Endothelial cell of umbilical vein (primary cell): ENCODE data around the gene CHAF1A. TPM values are rescaled to one million over a fixed set of nuclear protein-coding genes. Genes with fewer than 3 reads are reported as not detected.
A peak's percentile ranks its signal among the peaks of the same experiment; 100 is the strongest.

ENCODE experiments used
- BruUV-seq: library from RNA; stranded (reverse); fragments of 400-500 nt; replicated peaks from 2 replicates; lab custom pipeline; 2021; lab: Mats Ljungman, UMichigan
- CTCF ChIA-PET: fragments of 300-600, 350-600 bp; sonication (Branson Sonifier 250); formaldehyde crosslinking; loops from one replicate; lab custom pipeline; 2021; ENCODE audit warnings: antibody characterized with exemption, inconsistent platforms; lab: Charles Lee
- POLR2A ChIA-PET: fragments of 300-600, 350-600 bp; sonication (Branson Sonifier 250); formaldehyde crosslinking; loops from one replicate; lab custom pipeline; 2021; ENCODE audit warnings: antibody characterized with exemption, inconsistent platforms; lab: Charles Lee
- DNase-seq: peaks from one replicate; pipeline ENCODE4 v3.0.0-alpha.2; 2011; ENCODE audit warnings: low read depth, low spot score
- FAIRE-seq: peaks from 2 replicates; lab custom pipeline; 2011; peaks lifted over from hg19 to GRCh38; lab: Jason Lieb, UNC
- H2AFZ ChIP-seq: 2 replicates; pipeline ENCODE4 v1.6.0; 2012; ENCODE audit warnings: low read depth, low read length, control low read depth, inconsistent platforms
- H3K27ac ChIP-seq: 2 replicates; pipeline ENCODE4 v1.5.1; 2011; ENCODE audit warnings: low read depth, mild to moderate bottlenecking, control low read depth, low read length, moderate library complexity; ENCODE audit not compliant: insufficient read depth
- H3K27me3 ChIP-seq, 2 experiments: 2 replicates each; pipeline versions ENCODE4 v1.6.0 to v1.6.1; 2011; ENCODE audit warnings: low read length in 2 of 2, mixed read lengths in 1 of 2; ENCODE audit not compliant: control insufficient read depth in 2 of 2, insufficient read depth in 2 of 2
- H3K36me3 ChIP-seq, 2 experiments: 2 replicates in 1 of 2; 3 replicates in 1 of 2; pipeline ENCODE4 v1.5.1; 2011; ENCODE audit warnings: low read length in 2 of 2, mild to moderate bottlenecking in 1 of 2, moderate library complexity in 1 of 2; ENCODE audit not compliant: control insufficient read depth in 2 of 2, insufficient read depth in 2 of 2; ENCODE audit errors: extremely low read depth in 1 of 2
- H3K4me1 ChIP-seq: 3 replicates; pipeline ENCODE4 v1.5.1; 2011; ENCODE audit warnings: mild to moderate bottlenecking, low read length; ENCODE audit not compliant: control insufficient read depth, insufficient read depth; ENCODE audit errors: extremely low read depth
- H3K4me2 ChIP-seq: 2 replicates; pipeline ENCODE4 v1.6.1; 2011; ENCODE audit warnings: low read length, control low read depth, mixed read lengths; ENCODE audit not compliant: insufficient read depth
- H3K4me3 ChIP-seq, 3 experiments: fragments of 200-600 bp in 1 of 3; sonication (generic), shearing (Covaris generic) in 1 of 3; replicated peaks in 1 of 3; 2 replicates each; pipeline ENCODE4 v1.5.1; 2011 to 2016; ENCODE audit warnings: control low read depth in 3 of 3, low read length in 3 of 3, mild to moderate bottlenecking in 2 of 3, inconsistent platforms in 1 of 3, low read depth in 1 of 3, moderate library complexity in 1 of 3; ENCODE audit not compliant: insufficient read depth in 1 of 3
- H3K79me2 ChIP-seq: 2 replicates; pipeline ENCODE4 v1.6.0; 2012; ENCODE audit warnings: low read length, inconsistent platforms; ENCODE audit not compliant: control insufficient read depth, insufficient read depth
- H3K9ac ChIP-seq: replicated peaks from 2 replicates; pipeline ENCODE3; 2011; ENCODE audit warnings: low read length, control low read depth; ENCODE audit not compliant: insufficient read depth; ENCODE audit errors: extremely low read depth
- H3K9me1 ChIP-seq: replicated peaks from 3 replicates; pipeline ENCODE4 v1.6.0; 2011; ENCODE audit warnings: mild to moderate bottlenecking, low read length; ENCODE audit not compliant: control insufficient read depth, insufficient read depth; ENCODE audit errors: extremely low read depth
- H3K9me3 ChIP-seq: replicated peaks from 2 replicates; pipeline ENCODE4 v1.5.1; 2012; ENCODE audit warnings: low read length, inconsistent platforms; ENCODE audit not compliant: control insufficient read depth, insufficient read depth
- H4K20me1 ChIP-seq: replicated peaks from 2 replicates; pipeline ENCODE3; 2011; ENCODE audit warnings: mild to moderate bottlenecking, low read length; ENCODE audit not compliant: control insufficient read depth, insufficient read depth; ENCODE audit errors: extremely low read depth
- EZH2 ChIP-seq: IDR thresholded peaks from 2 replicates; pipeline ENCODE4 v1.6.1; 2012; ENCODE audit warnings: borderline replicate concordance, low read depth, mild to moderate bottlenecking, moderate library complexity, low read length, inconsistent platforms; ENCODE audit not compliant: severe bottlenecking
- FOS ChIP-seq: IDR thresholded peaks from 2 replicates; pipeline ENCODE4 v1.6.1; 2011; ENCODE audit warnings: mild to moderate bottlenecking, low read length, moderate library complexity, borderline replicate concordance; ENCODE audit not compliant: insufficient read depth
- GATA2 ChIP-seq: IDR thresholded peaks from 2 replicates; pipeline ENCODE4 v1.7.0; 2011; ENCODE audit warnings: low read depth, mild to moderate bottlenecking, moderate library complexity, mixed read lengths, low read length; ENCODE audit not compliant: insufficient read length, insufficient read depth
- JUN ChIP-seq: IDR thresholded peaks from 2 replicates; pipeline ENCODE4 v1.6.1; 2011; ENCODE audit warnings: borderline replicate concordance, low read depth; ENCODE audit not compliant: insufficient read length, insufficient read depth
- MAX ChIP-seq: IDR thresholded peaks from 2 replicates; pipeline ENCODE4 v1.6.1; 2011; ENCODE audit not compliant: insufficient read depth, insufficient read length
- MYC ChIP-seq: IDR thresholded peaks from one replicate; pipeline ENCODE4 v1.6.1; 2011; ENCODE audit warnings: mild to moderate bottlenecking, low read depth, low read length
- POLR2A ChIP-seq: IDR thresholded peaks from 2 replicates; pipeline ENCODE4 v1.6.1; 2012; ENCODE audit warnings: low read depth, mild to moderate bottlenecking, control low read depth, low read length
- POLR2AphosphoS5 ChIP-seq: IDR thresholded peaks from 2 replicates; pipeline ENCODE4 v1.6.1; 2012; ENCODE audit warnings: low read depth, mild to moderate bottlenecking, control low read depth, low read length, moderate library complexity; ENCODE audit not compliant: insufficient read depth
- dilution Hi-C: fragments of 300-500 bp; cut with MboI; formaldehyde crosslinking; loops from one replicate; pipeline ENCODE4 v1.15.0; 2019; ENCODE audit warnings: low sequenced_read_pairs; ENCODE audit not compliant: extremely low pct_ligation_motif_present
- intact Hi-C: fragments of 100-400 bp; cut with micrococcal nuclease; formaldehyde crosslinking; loops from one replicate; pipeline ENCODE4 v1.10.0; 2022
- polyA plus RNA-seq, 4 experiments: library from polyadenylated mRNA; depleted of rRNA in 3 of 4; stranded (reverse) in 3 of 4; unstranded in 1 of 4; fragments of >200 nt; gene quantifications; 2 replicates each; pipeline versions ENCODE4 v1.2.1 to v1.2.3, GENCODE V29; 2011 to 2012; ENCODE audit warnings: missing spikeins in 1 of 4
- total RNA-seq: library from RNA; stranded (reverse); gene quantifications from 2 replicates; pipeline ENCODE4 v1.2.3, GENCODE V29; 2021
- TF ChIP-seq, protein P1 (sequence below), 2 donors: IDR thresholded peaks; 1 replicate in 1 of 2; 2 replicates in 1 of 2; pipeline ENCODE4 v1.5.1; 2011; ENCODE audit warnings: low read length in 2 of 2, mild to moderate bottlenecking in 2 of 2, moderate library complexity in 2 of 2, control low read depth in 1 of 2, inconsistent platforms in 1 of 2, low read depth in 1 of 2; ENCODE audit not compliant: insufficient read depth in 1 of 2; ENCODE audit errors: extremely low read depth in 1 of 2

The CHAF1A gene
- total and polyA plus RNA-seq, 2 donors (not counting 3 experiments of a cell fraction or from before 2014, with no cell fraction given): 19.5 to 44.5 TPM

GRCh38 chr19:4376028-4376670 lies 26.3 kb upstream of the CHAF1A start:
- Histone ChIP-seq H3K79me2 (peaks cover 96% of the 10 kb centered on the region), H2AFZ (no peak overlapping the region), H3K4me1 (peaks cover 54% of the 10 kb centered on the region), H3K36me3 (peaks cover 0 to 9% of the 10 kb centered on the region in 2 experiments), H3K9ac (no peak overlapping the region), H3K4me2 (no peak overlapping the region), H4K20me1 (no peaks in the 10 kb centered on the region), H3K9me3 (no peaks in the 10 kb centered on the region), H3K9me1 (no peaks in the 10 kb centered on the region), H3K27me3 (no peaks in the 10 kb centered on the region), H3K27ac (peak overlapping the region; percentile 0), H3K4me3 (no peak overlapping the region)
- FAIRE-seq (peak; percentile 68), DNase-seq (no peak)
- ChIA-PET CTCF (interaction anchor here (1.0 to 8.7 kb wide), 5 partner anchors 10 to 25 kb away, joined by 4 to 105 read pairs (median 11); partner anchors contain the start of genes CHAF1A and SH3GL1), POLR2A (no interaction called here)
- dilution Hi-C loops: no loop called here
- intact Hi-C loops: no loop called here
- TF ChIP-seq, protein P1, sequence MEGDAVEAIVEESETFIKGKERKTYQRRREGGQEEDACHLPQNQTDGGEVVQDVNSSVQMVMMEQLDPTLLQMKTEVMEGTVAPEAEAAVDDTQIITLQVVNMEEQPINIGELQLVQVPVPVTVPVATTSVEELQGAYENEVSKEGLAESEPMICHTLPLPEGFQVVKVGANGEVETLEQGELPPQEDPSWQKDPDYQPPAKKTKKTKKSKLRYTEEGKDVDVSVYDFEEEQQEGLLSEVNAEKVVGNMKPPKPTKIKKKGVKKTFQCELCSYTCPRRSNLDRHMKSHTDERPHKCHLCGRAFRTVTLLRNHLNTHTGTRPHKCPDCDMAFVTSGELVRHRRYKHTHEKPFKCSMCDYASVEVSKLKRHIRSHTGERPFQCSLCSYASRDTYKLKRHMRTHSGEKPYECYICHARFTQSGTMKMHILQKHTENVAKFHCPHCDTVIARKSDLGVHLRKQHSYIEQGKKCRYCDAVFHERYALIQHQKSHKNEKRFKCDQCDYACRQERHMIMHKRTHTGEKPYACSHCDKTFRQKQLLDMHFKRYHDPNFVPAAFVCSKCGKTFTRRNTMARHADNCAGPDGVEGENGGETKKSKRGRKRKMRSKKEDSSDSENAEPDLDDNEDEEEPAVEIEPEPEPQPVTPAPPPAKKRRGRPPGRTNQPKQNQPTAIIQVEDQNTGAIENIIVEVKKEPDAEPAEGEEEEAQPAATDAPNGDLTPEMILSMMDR (IDR thresholded peaks at IDR 0.05; ENCODE audit: extremely low read depth in 1 of 2, insufficient read depth in 1 of 2, low read depth in 1 of 2, low read length in 2 of 2): no peak
- TF ChIP-seq EZH2 (no peak), POLR2A (no peak), MYC (no peak), FOS (no peak), MAX (no peak), JUN (no peak), POLR2AphosphoS5 (no peak), GATA2 (no peak)
- no TSS peak for BruUV-seq
